ENCODE data around the gene GIT2. TPM values are rescaled to one million over a fixed set of nuclear protein-coding genes. Genes with fewer than 3 reads are reported as not detected.
A peak's percentile ranks its signal among the peaks of the same experiment; 100 is the strongest.

GIT2 gene
- total RNA-seq, 1 experiment from 2014 or later: 21.7 TPM

DNA sequence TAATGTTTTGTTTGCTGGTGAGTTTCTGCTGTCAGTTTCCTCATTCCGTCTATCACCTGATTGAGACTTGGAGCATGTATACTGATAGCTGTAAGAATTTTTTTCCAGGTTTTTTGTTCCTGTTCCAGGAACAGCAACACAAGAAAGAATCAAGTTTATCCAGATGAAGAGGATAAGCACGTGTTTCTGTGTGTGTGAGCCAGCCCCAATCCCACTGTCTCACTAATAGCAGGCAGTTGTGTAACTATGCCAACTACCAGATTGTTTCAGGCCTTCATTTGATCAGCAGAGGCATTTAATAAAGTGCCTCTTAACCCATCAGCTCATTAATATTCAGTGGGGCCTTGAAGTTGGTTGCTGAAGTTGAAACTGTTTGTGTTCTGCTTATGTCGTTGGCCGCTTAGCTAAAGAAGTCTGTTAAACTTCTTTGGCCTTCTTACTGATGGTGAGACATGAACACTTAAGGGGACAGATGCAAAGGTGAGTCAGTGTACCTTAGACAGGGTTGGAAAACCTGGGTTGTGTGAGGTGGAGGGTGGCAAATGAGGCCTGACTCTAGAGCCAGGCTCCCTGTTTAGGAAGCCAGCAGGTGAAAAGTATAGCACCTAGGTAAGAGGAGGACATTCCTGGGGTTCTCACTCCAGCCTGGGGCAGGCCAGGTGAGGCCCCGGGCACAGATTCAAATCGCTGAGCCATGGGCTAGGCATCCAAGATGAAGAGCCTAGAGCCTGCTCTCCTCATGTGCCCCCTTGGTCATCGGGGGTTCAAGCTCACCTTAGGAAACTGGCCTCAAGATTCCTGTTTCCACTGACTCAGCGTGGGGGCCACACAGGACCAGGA is 6.7 kb upstream of the GIT2 start:
- TF ChIP-seq, protein P1, sequence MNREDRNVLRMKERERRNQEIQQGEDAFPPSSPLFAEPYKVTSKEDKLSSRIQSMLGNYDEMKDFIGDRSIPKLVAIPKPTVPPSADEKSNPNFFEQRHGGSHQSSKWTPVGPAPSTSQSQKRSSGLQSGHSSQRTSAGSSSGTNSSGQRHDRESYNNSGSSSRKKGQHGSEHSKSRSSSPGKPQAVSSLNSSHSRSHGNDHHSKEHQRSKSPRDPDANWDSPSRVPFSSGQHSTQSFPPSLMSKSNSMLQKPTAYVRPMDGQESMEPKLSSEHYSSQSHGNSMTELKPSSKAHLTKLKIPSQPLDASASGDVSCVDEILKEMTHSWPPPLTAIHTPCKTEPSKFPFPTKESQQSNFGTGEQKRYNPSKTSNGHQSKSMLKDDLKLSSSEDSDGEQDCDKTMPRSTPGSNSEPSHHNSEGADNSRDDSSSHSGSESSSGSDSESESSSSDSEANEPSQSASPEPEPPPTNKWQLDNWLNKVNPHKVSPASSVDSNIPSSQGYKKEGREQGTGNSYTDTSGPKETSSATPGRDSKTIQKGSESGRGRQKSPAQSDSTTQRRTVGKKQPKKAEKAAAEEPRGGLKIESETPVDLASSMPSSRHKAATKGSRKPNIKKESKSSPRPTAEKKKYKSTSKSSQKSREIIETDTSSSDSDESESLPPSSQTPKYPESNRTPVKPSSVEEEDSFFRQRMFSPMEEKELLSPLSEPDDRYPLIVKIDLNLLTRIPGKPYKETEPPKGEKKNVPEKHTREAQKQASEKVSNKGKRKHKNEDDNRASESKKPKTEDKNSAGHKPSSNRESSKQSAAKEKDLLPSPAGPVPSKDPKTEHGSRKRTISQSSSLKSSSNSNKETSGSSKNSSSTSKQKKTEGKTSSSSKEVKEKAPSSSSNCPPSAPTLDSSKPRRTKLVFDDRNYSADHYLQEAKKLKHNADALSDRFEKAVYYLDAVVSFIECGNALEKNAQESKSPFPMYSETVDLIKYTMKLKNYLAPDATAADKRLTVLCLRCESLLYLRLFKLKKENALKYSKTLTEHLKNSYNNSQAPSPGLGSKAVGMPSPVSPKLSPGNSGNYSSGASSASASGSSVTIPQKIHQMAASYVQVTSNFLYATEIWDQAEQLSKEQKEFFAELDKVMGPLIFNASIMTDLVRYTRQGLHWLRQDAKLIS (CRISPR knock-in tag; IDR thresholded peaks at IDR 0.05; ENCODE audit: borderline replicate concordance): no peak
- TF ChIP-seq, protein P2, sequence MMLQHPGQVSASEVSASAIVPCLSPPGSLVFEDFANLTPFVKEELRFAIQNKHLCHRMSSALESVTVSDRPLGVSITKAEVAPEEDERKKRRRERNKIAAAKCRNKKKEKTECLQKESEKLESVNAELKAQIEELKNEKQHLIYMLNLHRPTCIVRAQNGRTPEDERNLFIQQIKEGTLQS (CRISPR knock-in tag; conservative IDR thresholded peaks at IDR 0.05): no peak
- TF ChIP-seq JUN (CRISPR knock-in tag; IDR thresholded peaks at IDR 0.05): no peak
- TF ChIP-seq SMAD4 (CRISPR knock-in tag; IDR thresholded peaks at IDR 0.05): no peak
- TF ChIP-seq ESRRA (CRISPR knock-in tag; IDR thresholded peaks at IDR 0.05; ENCODE audit: borderline replicate concordance): no peak
- TF ChIP-seq, protein P3, sequence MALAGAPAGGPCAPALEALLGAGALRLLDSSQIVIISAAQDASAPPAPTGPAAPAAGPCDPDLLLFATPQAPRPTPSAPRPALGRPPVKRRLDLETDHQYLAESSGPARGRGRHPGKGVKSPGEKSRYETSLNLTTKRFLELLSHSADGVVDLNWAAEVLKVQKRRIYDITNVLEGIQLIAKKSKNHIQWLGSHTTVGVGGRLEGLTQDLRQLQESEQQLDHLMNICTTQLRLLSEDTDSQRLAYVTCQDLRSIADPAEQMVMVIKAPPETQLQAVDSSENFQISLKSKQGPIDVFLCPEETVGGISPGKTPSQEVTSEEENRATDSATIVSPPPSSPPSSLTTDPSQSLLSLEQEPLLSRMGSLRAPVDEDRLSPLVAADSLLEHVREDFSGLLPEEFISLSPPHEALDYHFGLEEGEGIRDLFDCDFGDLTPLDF (CRISPR knock-in tag; IDR thresholded peaks at IDR 0.05): no peak
- TF ChIP-seq RORB (CRISPR knock-in tag; IDR thresholded peaks at IDR 0.05): no peak
- TF ChIP-seq OVOL2 (CRISPR knock-in tag; IDR thresholded peaks at IDR 0.05; ENCODE audit: borderline replicate concordance): no peak
- no peak for TF ChIP-seq STAT6 (CRISPR knock-in tag; conservative IDR thresholded peaks at IDR 0.05; ENCODE audit: low read depth)
- Mint-ChIP-seq H3K27me3 (ENCODE audit: low read depth) (peaks cover 13% of the 10 kb centered on the region), H3K4me1 (peaks cover 16% of the 10 kb centered on the region), H3K4me3 (no peak overlapping the region), H3K9me3 (no peaks in the 10 kb centered on the region), H3K36me3 (no peaks in the 10 kb centered on the region), H3K27ac (peak overlapping the region; percentile 69)
- ATAC-seq: no peak
- ChIA-PET CTCF (no interaction called here), POLR2A (no interaction called here)
- no peak for DNase-seq (ENCODE audit: low spot score)

DNA sequence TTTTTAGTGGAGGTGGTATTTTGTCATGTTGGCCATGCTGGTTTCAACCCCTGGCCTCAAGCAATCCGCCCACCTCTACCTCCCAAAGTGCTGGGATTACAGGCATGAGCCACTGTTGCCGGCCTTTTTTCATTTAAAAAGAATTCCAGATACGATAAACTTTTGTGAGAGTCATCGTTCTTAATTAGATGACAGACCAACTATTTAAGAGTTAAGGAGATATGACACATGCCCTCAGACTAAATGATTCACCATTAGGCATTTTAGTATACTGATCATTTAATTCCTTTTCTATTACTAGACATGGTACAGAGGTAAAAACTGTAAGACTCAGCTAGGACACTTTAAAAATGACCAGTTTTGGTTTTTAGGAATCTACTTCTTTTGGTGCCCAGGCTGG is 5.4 kb upstream of the GIT2 start:
- Mint-ChIP-seq H3K27me3 (ENCODE audit: low read depth) (peaks cover 13% of the 10 kb centered on the region), H3K9me3 (no peaks in the 10 kb centered on the region), H3K36me3 (no peaks in the 10 kb centered on the region), H3K4me3 (no peak overlapping the region), H3K4me1 (peaks cover 16% of the 10 kb centered on the region), H3K27ac (no peak overlapping the region)
- ATAC-seq (no peak), DNase-seq (ENCODE audit: low spot score) (no peak)
- POLR2A ChIA-PET: no interaction called here
- CTCF ChIA-PET: no interaction called here
- TF ChIP-seq EMX1 (CRISPR knock-in tag; IDR thresholded peaks at IDR 0.05) (no peak), E2F5 (CRISPR knock-in tag; IDR thresholded peaks at IDR 0.05) (no peak), JAZF1 (CRISPR knock-in tag; IDR thresholded peaks at IDR 0.05) (no peak), MLX (CRISPR knock-in tag; IDR thresholded peaks at IDR 0.05) (no peak), NR1H2 (CRISPR knock-in tag; IDR thresholded peaks at IDR 0.05) (no peak), ZNF138 (CRISPR knock-in tag; conservative IDR thresholded peaks at IDR 0.05) (no peak), FOXP1 (CRISPR knock-in tag; IDR thresholded peaks at IDR 0.05; ENCODE audit: borderline replicate concordance) (no peak), ZNF671 (CRISPR knock-in tag; IDR thresholded peaks at IDR 0.05) (no peak), MAX (CRISPR knock-in tag; IDR thresholded peaks at IDR 0.05) (no peak), MYBL2 (CRISPR knock-in tag; IDR thresholded peaks at IDR 0.05) (no peak)
- TF ChIP-seq, protein P4, sequence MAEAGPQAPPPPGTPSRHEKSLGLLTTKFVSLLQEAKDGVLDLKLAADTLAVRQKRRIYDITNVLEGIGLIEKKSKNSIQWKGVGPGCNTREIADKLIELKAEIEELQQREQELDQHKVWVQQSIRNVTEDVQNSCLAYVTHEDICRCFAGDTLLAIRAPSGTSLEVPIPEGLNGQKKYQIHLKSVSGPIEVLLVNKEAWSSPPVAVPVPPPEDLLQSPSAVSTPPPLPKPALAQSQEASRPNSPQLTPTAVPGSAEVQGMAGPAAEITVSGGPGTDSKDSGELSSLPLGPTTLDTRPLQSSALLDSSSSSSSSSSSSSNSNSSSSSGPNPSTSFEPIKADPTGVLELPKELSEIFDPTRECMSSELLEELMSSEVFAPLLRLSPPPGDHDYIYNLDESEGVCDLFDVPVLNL (CRISPR knock-in tag; IDR thresholded peaks at IDR 0.05; ENCODE audit: borderline replicate concordance, low read depth): no peak

Measured in WTC11 (cell line).